ENCODE results near the gene GTF3C1.

The GTF3C1 gene

GRCh38 chr16:27520982-27521673 lies 28.6 kb downstream of the GTF3C1 start:
- in situ Hi-C loops (cut with HindIII; ENCODE audit: low sequenced_read_pairs) = no loop called here

DNA sequence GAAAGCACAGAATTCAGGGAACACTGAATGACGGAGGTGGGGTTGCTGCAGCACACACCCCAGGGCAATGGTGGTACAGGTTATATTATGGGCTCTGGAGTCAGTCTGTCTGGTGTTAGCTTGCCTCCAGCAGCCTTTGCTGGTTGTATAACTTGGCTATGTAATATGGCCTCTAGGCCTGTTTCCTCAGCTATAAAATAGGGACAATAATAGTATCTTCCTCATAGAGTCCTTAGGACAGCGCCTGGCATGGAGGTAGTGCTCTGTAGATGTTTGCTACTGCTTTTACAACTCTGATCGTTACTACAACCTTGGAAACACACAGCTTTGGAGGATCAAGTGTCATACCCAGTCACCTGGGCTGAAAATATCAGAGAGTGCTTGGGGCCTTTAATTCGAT lies 31.5 kb downstream of the GTF3C1 start:
- in situ Hi-C loops (cut with HindIII; ENCODE audit: low sequenced_read_pairs) = no loop called here

DNA sequence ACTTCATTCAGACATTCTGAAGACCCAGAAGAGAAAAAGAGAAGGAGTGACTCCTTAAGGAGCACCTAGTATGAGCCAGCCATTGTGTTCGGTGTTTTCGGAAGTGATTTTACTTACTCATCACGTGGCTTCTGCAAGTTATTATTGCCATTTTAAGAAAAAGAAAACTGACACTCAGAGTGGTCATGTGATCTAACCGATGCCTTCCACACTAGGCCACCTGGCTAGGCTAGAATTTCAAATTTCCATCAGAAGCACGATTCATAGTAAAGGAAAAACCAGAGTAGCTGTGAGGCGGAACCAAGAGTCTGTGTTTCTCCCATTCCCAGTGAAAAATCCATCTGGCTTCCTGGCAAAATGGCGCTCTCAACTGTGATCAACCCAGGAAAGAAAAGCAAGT lies 32.0 kb downstream of the GTF3C1 start:
- in situ Hi-C loops (cut with HindIII; ENCODE audit: low sequenced_read_pairs) = no loop called here

GRCh38 chr16:27516365-27516764 lies 33.3 kb downstream of the GTF3C1 start:
- in situ Hi-C loops (cut with HindIII; ENCODE audit: low sequenced_read_pairs) = no loop called here

DNA sequence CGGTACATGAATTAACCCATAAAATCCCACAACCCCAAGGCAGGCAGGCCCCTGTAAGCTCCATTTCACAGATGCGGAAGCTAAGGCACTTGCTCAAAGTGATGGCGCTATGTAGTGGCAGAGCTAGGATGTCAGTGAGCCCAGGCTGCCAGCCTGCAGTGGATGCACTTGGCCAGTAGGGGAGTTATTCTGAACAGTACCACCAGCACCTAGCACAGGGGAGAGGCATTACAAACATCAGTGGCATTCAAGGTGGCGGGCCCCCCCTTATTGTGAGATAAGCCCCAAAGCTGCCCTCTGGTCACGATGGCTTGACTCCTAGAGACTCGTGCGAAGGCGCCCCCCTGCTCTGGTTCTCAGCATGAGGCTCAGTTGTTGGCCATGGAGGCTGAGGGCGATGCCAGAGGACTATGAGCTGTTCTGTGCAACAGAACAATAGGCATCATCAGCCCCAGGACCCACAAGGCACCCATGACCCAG lies 33.8 kb downstream of the GTF3C1 start:
- in situ Hi-C loops (cut with HindIII; ENCODE audit: low sequenced_read_pairs) = no loop called here

DNA sequence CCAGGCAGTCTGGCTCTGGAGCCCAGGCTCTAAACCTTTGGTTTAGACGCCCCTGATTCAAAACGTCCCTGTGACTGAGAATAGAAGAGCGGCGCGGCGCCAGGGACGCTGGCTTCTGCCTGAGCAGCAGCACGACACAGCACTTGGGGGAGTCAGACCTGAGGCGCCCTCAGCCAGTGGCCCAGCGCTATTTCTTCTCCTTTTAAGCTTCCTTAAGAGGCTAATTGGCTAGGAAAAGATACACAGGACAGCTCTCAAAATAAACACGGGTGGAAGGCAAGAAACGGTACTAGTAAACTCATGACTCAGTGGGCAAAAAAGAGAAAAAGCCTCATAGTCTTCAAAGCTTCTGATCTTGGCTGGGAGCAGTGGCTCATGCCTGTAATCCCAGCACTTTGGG lies 34.9 kb downstream of the GTF3C1 start:
- in situ Hi-C loops (cut with HindIII; ENCODE audit: low sequenced_read_pairs) = no loop called here

DNA sequence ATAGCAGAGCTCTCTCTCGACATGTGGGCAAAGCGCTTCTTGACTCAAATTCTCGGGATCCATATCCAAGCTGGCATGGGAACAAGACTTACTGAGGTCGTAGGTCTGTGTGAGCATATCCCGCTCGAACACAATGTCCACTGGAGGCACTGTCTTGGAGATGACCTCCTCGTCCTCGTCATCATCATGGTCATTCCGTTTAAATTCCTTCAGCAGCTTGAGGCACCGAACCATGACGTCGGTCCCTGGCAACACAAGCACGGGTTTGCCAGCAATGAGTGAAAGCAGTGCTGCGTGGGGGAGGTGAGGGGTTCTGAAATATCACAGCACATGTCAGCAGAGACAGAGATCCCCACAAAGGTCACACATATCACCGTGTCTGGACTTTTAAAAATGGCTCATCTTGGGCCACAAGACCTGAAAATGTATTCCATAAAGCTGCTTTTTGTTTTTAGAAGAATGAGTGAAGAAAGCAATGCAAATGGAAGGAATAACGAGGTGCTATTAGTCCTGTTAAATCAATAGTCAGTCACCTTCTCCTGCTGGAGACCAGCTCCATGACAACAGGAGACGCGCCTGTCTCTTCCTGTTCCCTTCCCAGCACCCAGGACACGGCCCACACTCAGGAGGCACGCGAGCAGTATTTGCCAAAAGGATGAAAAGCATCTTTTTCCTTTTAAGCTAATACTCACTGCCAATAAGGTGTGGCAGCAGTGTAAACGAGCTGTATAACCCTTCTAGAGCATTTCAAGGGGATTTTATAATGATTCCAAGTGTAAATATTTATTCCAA lies 37.9 kb downstream of the GTF3C1 start:
- in situ Hi-C loops (cut with HindIII; ENCODE audit: low sequenced_read_pairs) = no loop called here

- in situ Hi-C loops (cut with HindIII; ENCODE audit: low sequenced_read_pairs) = no loop called here
Measured at GRCh38 chr16:27508476-27508875, 41.2 kb downstream of the GTF3C1 start.

DNA sequence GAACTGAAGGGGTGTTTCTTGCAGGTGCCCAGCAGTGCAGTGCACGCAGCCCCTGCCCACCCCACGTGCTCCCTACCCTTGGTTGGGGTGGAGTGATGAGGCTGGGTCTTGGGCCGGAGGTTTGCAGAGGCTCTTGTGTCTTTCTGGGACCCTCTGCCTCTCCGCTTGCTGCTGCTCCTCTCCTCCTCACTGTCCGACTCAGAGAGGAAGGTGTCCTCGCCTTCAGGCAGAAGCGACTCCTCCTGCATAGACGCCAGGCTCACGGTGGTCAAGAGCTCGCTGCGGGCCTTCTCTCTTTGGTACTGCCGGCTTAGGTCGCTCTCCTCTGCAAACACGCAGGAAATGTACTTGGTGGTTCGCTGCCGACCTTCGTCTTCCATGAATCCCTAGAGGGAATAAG lies 42.9 kb downstream of the GTF3C1 start:
- in situ Hi-C loops (cut with HindIII; ENCODE audit: low sequenced_read_pairs) = no loop called here

DNA sequence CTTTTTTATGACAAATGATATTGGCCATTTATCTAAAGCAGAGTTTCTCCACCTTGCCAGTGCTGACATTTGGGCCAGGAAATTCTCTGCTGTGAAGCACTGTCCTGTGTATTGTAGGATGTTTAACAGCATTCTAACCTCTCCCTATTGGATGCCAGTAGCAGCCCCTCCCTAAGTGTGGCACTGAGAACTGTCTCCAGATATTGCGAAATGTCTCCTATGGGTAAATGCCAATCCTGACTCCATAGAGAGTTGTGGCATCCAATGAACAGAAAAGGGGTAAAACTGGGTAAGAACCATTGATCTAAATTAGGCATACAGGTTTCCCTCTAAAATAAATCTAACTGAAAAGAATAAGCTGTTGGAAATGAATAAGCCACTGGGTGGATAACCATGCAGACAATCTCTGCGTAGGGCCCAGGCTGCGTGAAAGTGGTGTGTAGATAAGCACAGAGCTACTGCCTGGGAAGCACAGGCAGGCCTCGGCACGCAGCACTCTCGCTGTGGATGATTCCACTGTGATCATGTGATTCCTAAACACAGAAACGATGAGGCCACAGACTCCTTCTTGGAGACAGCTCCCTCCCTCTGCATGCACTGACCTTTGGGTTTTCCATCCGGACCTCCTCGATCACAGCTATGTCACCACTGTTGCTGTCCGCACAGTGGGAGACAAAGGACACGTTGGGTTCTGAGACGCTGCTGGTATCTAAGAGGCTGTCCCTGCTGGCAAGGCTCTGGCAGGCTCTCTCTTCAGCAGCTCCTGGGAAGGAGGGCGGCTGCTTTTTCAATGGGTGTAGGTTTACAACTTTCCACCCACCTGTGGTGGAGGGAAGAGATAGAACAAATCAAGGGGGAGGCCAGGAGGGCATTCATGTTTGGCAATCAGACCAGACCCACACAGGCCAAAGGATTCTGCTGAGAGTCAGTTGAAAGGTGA lies 44.1 kb downstream of the GTF3C1 start:
- in situ Hi-C loops (cut with HindIII; ENCODE audit: low sequenced_read_pairs) = no loop called here

- in situ Hi-C loops (cut with HindIII; ENCODE audit: low sequenced_read_pairs) = no loop called here
Measured at GRCh38 chr16:27503662-27504061, 46.1 kb downstream of the GTF3C1 start.

DNA sequence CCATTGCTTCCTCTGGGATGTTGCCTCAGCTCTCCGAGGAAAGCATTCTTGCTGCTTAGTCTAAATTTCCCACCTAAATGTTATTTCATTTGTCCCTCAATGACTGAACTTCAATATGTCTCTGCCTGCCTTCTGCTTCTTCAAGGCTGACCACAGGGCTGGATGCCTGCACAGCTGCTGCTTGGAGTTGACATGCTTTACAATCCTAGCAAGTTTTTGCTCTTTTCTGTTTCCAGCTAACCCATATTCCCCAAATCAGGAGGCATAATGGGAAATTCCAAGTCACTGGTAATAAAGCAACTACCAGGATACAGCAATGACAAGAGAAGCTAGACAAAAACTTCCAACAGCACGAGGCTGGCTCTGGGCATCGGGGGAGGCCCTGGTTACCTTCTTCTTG lies 48.9 kb downstream of the GTF3C1 start:
- in situ Hi-C loops (cut with HindIII; ENCODE audit: low sequenced_read_pairs) = no loop called here

DNA sequence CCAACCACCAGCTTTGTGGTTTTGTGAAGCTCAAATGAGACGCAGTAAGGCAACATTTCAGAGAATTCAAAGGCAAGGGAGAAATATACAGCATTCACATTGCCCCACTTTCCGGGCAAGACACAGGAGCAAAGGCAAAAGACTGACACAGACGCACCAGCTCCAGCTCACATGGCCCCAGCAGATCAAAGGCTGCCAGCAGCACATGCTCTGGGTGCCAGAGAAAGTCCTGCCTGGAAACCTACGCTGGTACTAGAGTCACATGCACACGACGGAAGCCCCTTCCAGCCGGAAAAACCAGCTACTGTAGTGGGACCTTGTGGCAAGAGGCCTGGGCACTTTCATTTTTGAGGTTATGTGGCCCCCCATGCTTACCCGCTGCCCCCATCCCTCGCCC lies 50.1 kb downstream of the GTF3C1 start:
- in situ Hi-C loops (cut with HindIII; ENCODE audit: low sequenced_read_pairs) = loop anchor here (5.0 kb wide), 1 partner anchor 43 kb away; no protein-coding TSS in a partner anchor

- in situ Hi-C loops (cut with HindIII; ENCODE audit: low sequenced_read_pairs) = loop anchor here (5.0 kb wide), 1 partner anchor 43 kb away; no protein-coding TSS in a partner anchor
Measured at GRCh38 chr16:27498916-27499658, 50.6 kb downstream of the GTF3C1 start.

DNA sequence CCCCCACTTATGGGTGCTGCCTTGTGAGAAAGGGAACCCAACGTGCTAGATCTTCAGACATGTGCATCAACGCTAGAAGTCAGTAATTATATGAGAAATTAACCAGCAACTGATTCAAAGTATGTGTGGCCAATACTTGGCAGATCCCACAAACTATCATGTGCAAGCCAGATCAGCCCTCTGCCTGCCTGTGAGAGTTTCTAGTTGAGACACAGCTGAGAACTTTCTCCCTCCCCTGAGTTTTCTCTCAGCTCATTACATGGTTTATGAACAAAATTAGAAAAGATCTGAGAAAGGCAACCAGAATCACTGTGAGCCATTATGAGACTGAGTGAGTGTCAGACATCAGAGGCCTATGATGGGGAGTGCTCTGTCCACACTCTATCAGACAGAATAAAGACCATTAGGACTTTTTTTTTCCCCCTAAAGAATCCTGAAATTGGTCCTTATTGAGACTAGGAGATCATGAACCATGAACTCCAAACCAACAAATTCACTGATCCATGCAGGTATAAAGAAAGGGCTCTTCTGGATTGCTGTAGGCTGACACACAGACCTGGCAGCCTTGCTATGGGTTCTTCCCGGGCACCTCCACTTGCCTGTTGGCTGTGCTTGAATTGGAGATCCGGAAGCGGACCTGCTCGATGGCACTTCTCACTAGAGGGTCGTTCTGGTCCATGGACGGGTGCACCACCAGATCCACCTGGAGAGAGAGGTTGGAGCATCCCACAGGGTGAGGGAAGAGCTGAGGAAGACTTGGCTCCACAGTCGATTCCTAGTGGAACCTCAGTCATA lies 51.5 kb downstream of the GTF3C1 start:
- in situ Hi-C loops (cut with HindIII; ENCODE audit: low sequenced_read_pairs) = loop anchor here (5.0 kb wide), 1 partner anchor 44 kb away; no protein-coding TSS in a partner anchor

DNA sequence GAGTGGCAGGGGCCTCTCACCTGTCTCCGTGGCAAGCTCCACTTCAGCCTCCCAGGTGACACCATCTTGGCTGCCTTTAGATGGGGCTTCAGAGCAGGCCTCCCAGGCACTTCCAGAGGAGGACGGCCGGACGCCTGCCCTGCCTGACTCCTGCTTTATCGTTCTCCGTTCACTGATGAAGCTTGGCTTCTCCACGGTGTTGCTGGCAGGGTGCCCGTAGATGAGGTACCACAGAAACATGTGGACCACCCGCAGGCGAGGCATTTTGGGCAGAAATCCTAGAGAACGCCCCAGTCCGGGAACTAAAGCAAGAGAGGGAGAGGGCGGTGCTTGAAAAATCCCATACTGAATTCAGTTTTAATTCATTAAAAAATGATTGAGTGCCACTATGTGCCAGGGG lies 54.5 kb downstream of the GTF3C1 start:
- in situ Hi-C loops (cut with HindIII; ENCODE audit: low sequenced_read_pairs) = loop anchor here (5.0 kb wide), 1 partner anchor 47 kb away; no protein-coding TSS in a partner anchor

GRCh38 chr16:27492588-27492979 lies 57.1 kb downstream of the GTF3C1 start:
- in situ Hi-C loops (cut with HindIII; ENCODE audit: low sequenced_read_pairs) = no loop called here

- in situ Hi-C loops (cut with HindIII; ENCODE audit: low sequenced_read_pairs) = no loop called here
Measured at GRCh38 chr16:27491894-27492587, 57.7 kb downstream of the GTF3C1 start.

DNA sequence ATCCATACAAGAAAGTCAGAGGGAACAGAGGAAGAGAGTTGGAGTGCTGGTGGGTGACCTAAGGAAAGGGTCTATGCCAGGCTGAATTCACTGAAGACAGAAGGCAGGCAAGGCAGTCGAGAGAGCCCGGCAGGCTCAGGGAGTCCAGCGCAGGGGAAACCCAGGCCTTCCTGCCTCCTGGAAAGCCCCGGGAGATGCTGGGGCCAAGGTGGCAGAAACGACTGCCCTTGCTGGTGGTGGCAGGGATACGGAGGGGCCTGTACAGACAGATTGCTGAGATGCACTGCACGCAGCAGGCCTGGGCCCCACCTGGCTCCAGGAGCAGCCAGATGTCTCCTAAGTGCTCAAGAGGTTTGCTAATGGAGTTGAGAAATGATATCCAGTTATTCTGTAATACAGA lies 59.8 kb downstream of the GTF3C1 start:
- in situ Hi-C loops (cut with HindIII; ENCODE audit: low sequenced_read_pairs) = no loop called here
